NCI-H2107 (cell line): ENCODE results near the gene TMEM106B.
A peak's percentile ranks its signal among the peaks of the same experiment; 100 is the strongest.
"Not testable (repeated sequence)": the region's sequence is repeated elsewhere in the genome, so short reads cannot be mapped to it uniquely, and the experiment has no call there.

Experiments
- DNase-seq: peaks from one replicate; lab custom pipeline; 2025; lab: John Stamatoyannopoulos, UW

TMEM106B gene

GRCh38 chr7:12211054-12211710 lies at the start of gene TMEM106B:
TMEM106B (plus strand) TSS chr7:12211294; CDS start chr7:12214811, 3,517 bp downstream.
- DNase-seq, result peak; percentile 95

- no peak for DNase-seq
Observed at GRCh38 chr7:12162415-12163113, 48.5 kb upstream of the TMEM106B start.

- DNase-seq, result not testable (repeated sequence)
Observed at GRCh38 chr7:12168065-12168464, 43.0 kb upstream of the TMEM106B start.

- not testable (repeated sequence) for DNase-seq
Observed at GRCh38 chr7:12169981-12170820, 40.9 kb upstream of the TMEM106B start.

- DNase-seq, result no peak
Observed at GRCh38 chr7:12173671-12174070, 37.4 kb upstream of the TMEM106B start.

- DNase-seq, result no peak
Observed at GRCh38 chr7:12174931-12175330, 36.2 kb upstream of the TMEM106B start.

- DNase-seq, result no peak
Observed at GRCh38 chr7:12178317-12178716, 32.8 kb upstream of the TMEM106B start.

GRCh38 chr7:12194426-12194825 lies 16.7 kb upstream of the TMEM106B start:
- DNase-seq, result no peak

GRCh38 chr7:12196386-12196785 lies 14.7 kb upstream of the TMEM106B start:
- no peak for DNase-seq

GRCh38 chr7:12199363-12199762 lies 11.7 kb upstream of the TMEM106B start:
- DNase-seq, result no peak

GRCh38 chr7:12207046-12207445 lies 4.0 kb upstream of the TMEM106B start:
- no peak for DNase-seq

GRCh38 chr7:12209221-12209620 lies 1.9 kb upstream of the TMEM106B start:
- no peak for DNase-seq

- no peak for DNase-seq
Observed at GRCh38 chr7:12210179-12211053, 678 bp upstream of the TMEM106B start.

GRCh38 chr7:12211711-12212485 lies 804 bp downstream of the TMEM106B start:
- peak; percentile 5 for DNase-seq

- DNase-seq, result no peak
Observed at GRCh38 chr7:12217311-12217710, 6.2 kb downstream of the TMEM106B start.

GRCh38 chr7:12220389-12221046 lies 9.4 kb downstream of the TMEM106B start:
- DNase-seq, result no peak

- DNase-seq, result no peak
Observed at GRCh38 chr7:12221414-12221813, 10.3 kb downstream of the TMEM106B start.

- DNase-seq, result no peak
Observed at GRCh38 chr7:12222889-12223579, 11.9 kb downstream of the TMEM106B start.

- DNase-seq, result not testable (repeated sequence)
Observed at GRCh38 chr7:12225017-12225416, 13.9 kb downstream of the TMEM106B start.

GRCh38 chr7:12226756-12227155 lies 15.7 kb downstream of the TMEM106B start:
- DNase-seq, result no peak
